Liver (tissue), 9 donors: ENCODE data around the gene STX16. TPM values are rescaled to one million over a fixed set of nuclear protein-coding genes. Genes with fewer than 3 reads are reported as not detected.

Experiments used
- DNase-seq: peaks from one replicate; pipeline ENCODE4 v3.0.0-alpha.2; 2017; ENCODE audit warnings: low spot score
- H3K27ac ChIP-seq, 2 donors: one replicate each; pipeline ENCODE4 v1.7.0; 2013; ENCODE audit warnings: inconsistent platforms in 2 of 2, low read length in 2 of 2, control low read depth in 1 of 2, low read depth in 1 of 2, mild to moderate bottlenecking in 1 of 2
- H3K27me3 ChIP-seq, 4 donors: one replicate each; pipeline versions ENCODE4 v1.6.1 to v1.7.0; 2013; ENCODE audit warnings: low read length in 3 of 4, inconsistent platforms in 1 of 4, mild to moderate bottlenecking in 1 of 4, moderate library complexity in 1 of 4; ENCODE audit not compliant: control insufficient read depth in 4 of 4, insufficient read depth in 4 of 4
- H3K36me3 ChIP-seq, 4 donors: one replicate each; pipeline versions ENCODE4 v1.6.1 to v1.7.0; 2013; ENCODE audit warnings: low read length in 3 of 4, mild to moderate bottlenecking in 3 of 4, low read depth in 1 of 4, moderate library complexity in 1 of 4; ENCODE audit not compliant: control insufficient read depth in 4 of 4, insufficient read depth in 3 of 4
- H3K4me1 ChIP-seq, 4 donors: one replicate each; pipeline versions ENCODE4 v1.6.1 to v1.7.0; 2013; ENCODE audit warnings: low read length in 3 of 4, mild to moderate bottlenecking in 3 of 4, moderate library complexity in 1 of 4; ENCODE audit not compliant: control insufficient read depth in 4 of 4, insufficient read depth in 4 of 4
- H3K4me3 ChIP-seq, 3 donors: one replicate each; pipeline versions ENCODE4 v1.6.1 to v1.7.0; 2013; ENCODE audit warnings: low read length in 3 of 3, control low read depth in 1 of 3, low read depth in 1 of 3, mild to moderate bottlenecking in 1 of 3
- H3K9ac ChIP-seq, 2 donors: one replicate each; pipeline ENCODE4 v1.7.0; 2013; ENCODE audit warnings: low read length in 2 of 2, mild to moderate bottlenecking in 2 of 2, moderate library complexity in 2 of 2, control low read depth in 1 of 2, low read depth in 1 of 2
- H3K9me3 ChIP-seq, 4 donors: one replicate each; pipeline versions ENCODE4 v1.6.1 to v1.7.0; 2013; ENCODE audit warnings: low read length in 3 of 4; ENCODE audit not compliant: control insufficient read depth in 4 of 4
- FOXA1 ChIP-seq: IDR thresholded peaks from 2 replicates; pipeline ENCODE4 v1.6.1; 2016; ENCODE audit warnings: antibody characterized with exemption
- FOXA2 ChIP-seq: IDR thresholded peaks from 2 replicates; pipeline ENCODE4 v1.6.1; 2016; ENCODE audit warnings: antibody characterized with exemption
- GABPA ChIP-seq, 2 donors: IDR thresholded peaks in 1 of 2; conservative IDR thresholded peaks in 1 of 2; 2 replicates each; pipeline ENCODE4 v1.6.1; 2016; ENCODE audit warnings: antibody characterized with exemption in 2 of 2, mild to moderate bottlenecking in 1 of 2, moderate library complexity in 1 of 2
- HNF4A ChIP-seq, 2 donors: conservative IDR thresholded peaks; 2 replicates each; pipeline ENCODE4 v1.6.1; 2016; ENCODE audit warnings: antibody characterized with exemption in 2 of 2, mild to moderate bottlenecking in 2 of 2
- HNF4G ChIP-seq: IDR thresholded peaks from 2 replicates; pipeline ENCODE4 v1.6.1; 2016; ENCODE audit warnings: antibody characterized with exemption
- JUND ChIP-seq, 2 donors: IDR thresholded peaks; 2 replicates each; pipeline ENCODE4 v1.6.1; 2016; ENCODE audit warnings: antibody characterized with exemption in 2 of 2
- NR2F2 ChIP-seq: IDR thresholded peaks from 2 replicates; pipeline ENCODE4 v1.6.1; 2016; ENCODE audit warnings: antibody characterized with exemption
- RAD21 ChIP-seq, 2 donors: IDR thresholded peaks; 2 replicates each; pipeline ENCODE4 v1.6.1; 2016; ENCODE audit warnings: antibody characterized with exemption in 2 of 2, mild to moderate bottlenecking in 2 of 2
- RXRA ChIP-seq, 2 donors: IDR thresholded peaks; 2 replicates each; pipeline ENCODE4 v1.6.1; 2017 to 2018; ENCODE audit warnings: antibody characterized with exemption in 2 of 2, mild to moderate bottlenecking in 1 of 2
- TAF1 ChIP-seq: conservative IDR thresholded peaks from 2 replicates; pipeline ENCODE4 v1.6.1; 2016; ENCODE audit warnings: antibody characterized with exemption, mild to moderate bottlenecking
- YY1 ChIP-seq: IDR thresholded peaks from 2 replicates; pipeline ENCODE4 v1.6.1; 2016; ENCODE audit warnings: antibody characterized with exemption, mild to moderate bottlenecking
- whole genome bisulfite sequencing: extraction: QIAGEN DNeasy Blood & Tissue Kit; methylation state at CpG from one replicate; pipeline ENCODE4 v1.1.7; 2013; 5-methylcytosine and 5-hydroxymethylcytosine counted together
- polyA plus RNA-seq, 2 donors: library from polyadenylated mRNA; stranded (reverse) in 1 of 2; unstranded in 1 of 2; fragments of 200-250 nt in 1 of 2; fragments of >200 nt in 1 of 2; fragmentation: Nextera tagmentation in 1 of 2; extraction: Ambion mirVana in 1 of 2; gene quantifications; one replicate each; pipeline versions ENCODE4 v1.2.1 to v1.2.3, GENCODE V29; 2013 to 2015
- total RNA-seq, 2 donors: library from RNA; depleted of rRNA; stranded (reverse); fragments of >200 nt; gene quantifications; one replicate each; pipeline ENCODE4 v1.2.3, GENCODE V29; 2014
- TF ChIP-seq, protein P1 (sequence below): IDR thresholded peaks from 2 replicates; pipeline ENCODE4 v1.6.1; 2016; ENCODE audit warnings: antibody characterized with exemption, mild to moderate bottlenecking
- TF ChIP-seq, protein P2 (sequence below): IDR thresholded peaks from 2 replicates; pipeline ENCODE4 v1.6.1; 2016; ENCODE audit warnings: antibody characterized with exemption
- TF ChIP-seq, protein P3 (sequence below): IDR thresholded peaks from 2 replicates; pipeline ENCODE4 v1.6.1; 2016; ENCODE audit warnings: antibody characterized with exemption
- TF ChIP-seq, protein P4 (sequence below): fragments of 150-350 bp; IDR thresholded peaks from 2 replicates; pipeline ENCODE4 v1.5.1; 2017; ENCODE audit warnings: improper control_type of control experiment, low read depth, low read length; ENCODE audit not compliant: missing input control
- TF ChIP-seq, protein P5 (sequence below): IDR thresholded peaks from 2 replicates; pipeline ENCODE4 v1.6.1; 2016; ENCODE audit warnings: antibody characterized with exemption
- donor health status: healthy.
- donor health status: healthy.
- donor health status: healthy.
- donor health status: healthy.
- donor health status: healthy.

The STX16 gene
- total and polyA plus RNA-seq, 4 donors = 8.5 to 32.5 (median 16.6) TPM

DNA sequence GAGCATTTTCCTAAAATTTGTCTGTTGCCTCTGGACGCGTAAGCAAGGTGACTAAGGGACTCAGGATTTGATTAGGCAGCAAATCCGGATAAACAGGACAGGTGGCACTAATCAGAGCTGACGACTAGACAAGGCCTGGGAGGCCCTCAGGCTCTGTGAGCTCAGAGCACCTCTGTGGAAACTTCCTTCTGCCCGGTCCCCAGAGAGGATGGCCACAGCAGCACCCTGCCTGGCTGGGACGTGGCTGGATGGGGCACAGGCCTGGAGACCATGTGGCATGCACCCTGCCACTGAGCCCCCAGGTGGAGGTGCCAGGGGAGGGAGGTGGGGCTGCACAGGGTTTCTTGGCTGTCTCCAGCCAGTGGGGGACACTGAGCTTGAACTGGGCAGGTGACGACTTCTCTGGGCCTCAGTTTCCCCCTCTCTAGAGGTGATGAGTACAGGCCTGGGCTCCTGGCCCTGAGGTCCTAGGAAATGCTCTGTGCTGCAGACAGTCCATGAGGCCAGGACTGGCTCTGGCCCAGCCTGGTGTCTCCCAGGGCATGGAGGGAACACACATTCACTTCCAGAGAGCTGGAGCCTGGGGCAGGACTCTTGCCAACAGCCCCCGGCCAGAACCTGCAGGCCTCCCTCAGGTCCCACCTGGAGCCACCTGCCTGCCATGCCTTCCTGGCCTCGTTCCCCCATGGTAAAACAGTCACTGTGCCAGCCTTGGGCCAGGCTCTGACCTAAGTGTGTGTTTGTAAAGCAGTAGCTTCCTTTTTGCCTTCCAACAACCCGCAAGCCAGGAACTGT is 39.6 kb upstream of the STX16 start (continued):
- TF ChIP-seq, protein P1, sequence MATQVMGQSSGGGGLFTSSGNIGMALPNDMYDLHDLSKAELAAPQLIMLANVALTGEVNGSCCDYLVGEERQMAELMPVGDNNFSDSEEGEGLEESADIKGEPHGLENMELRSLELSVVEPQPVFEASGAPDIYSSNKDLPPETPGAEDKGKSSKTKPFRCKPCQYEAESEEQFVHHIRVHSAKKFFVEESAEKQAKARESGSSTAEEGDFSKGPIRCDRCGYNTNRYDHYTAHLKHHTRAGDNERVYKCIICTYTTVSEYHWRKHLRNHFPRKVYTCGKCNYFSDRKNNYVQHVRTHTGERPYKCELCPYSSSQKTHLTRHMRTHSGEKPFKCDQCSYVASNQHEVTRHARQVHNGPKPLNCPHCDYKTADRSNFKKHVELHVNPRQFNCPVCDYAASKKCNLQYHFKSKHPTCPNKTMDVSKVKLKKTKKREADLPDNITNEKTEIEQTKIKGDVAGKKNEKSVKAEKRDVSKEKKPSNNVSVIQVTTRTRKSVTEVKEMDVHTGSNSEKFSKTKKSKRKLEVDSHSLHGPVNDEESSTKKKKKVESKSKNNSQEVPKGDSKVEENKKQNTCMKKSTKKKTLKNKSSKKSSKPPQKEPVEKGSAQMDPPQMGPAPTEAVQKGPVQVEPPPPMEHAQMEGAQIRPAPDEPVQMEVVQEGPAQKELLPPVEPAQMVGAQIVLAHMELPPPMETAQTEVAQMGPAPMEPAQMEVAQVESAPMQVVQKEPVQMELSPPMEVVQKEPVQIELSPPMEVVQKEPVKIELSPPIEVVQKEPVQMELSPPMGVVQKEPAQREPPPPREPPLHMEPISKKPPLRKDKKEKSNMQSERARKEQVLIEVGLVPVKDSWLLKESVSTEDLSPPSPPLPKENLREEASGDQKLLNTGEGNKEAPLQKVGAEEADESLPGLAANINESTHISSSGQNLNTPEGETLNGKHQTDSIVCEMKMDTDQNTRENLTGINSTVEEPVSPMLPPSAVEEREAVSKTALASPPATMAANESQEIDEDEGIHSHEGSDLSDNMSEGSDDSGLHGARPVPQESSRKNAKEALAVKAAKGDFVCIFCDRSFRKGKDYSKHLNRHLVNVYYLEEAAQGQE = no peak
- TF ChIP-seq YY1 (no peak), FOXA1 (no peak), JUND (IDR thresholded peaks at IDR 0.05) (no peak)

DNA sequence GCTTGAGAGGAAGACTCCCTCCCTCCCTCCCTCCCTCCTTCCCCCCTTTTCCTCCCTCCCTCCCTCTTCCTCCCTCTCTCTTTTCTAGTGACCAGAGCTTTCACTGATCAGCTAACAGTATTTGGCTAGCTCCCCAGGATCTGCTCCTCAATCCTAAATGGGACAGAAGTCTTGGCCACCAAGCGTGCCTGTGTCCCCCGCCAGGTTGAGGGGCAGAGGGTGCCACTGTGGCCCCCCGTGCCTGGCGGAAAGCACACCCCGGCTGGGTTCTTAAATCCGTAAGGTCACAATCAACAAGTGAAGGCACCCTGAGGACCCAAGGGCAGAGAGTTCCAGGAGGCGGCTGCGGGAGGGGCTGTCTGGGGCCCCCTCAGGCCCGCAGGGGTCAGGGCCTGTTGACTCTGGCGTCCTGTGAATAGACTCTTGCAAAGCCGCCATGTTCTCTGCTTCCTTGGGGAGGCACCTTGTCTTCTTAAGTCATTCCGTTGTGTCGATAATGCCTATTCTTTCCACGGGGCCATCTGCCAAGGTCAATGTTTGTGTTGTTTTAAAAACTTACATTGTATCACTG is 38.9 kb upstream of the STX16 start:
- 73% methylated on average over 14 of the region's 14 CpGs for WGBS
- no peaks in the 10 kb centered on the region for H3K36me3 ChIP-seq
- H3K9ac ChIP-seq = no peak overlapping the region
- H3K9me3 ChIP-seq = peaks cover 0 to 2% (median under 1%) of the 10 kb centered on the region in 4 donors
- no peak overlapping the region for H3K4me3 ChIP-seq
- DNase-seq = no peak
- H3K4me1 ChIP-seq = peaks cover 0 to 2% (median 0%) of the 10 kb centered on the region in 4 donors
- H3K27ac ChIP-seq = no peak overlapping the region
- TF ChIP-seq, protein P2, sequence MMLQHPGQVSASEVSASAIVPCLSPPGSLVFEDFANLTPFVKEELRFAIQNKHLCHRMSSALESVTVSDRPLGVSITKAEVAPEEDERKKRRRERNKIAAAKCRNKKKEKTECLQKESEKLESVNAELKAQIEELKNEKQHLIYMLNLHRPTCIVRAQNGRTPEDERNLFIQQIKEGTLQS = no peak
- no peak for TF ChIP-seq TAF1
- TF ChIP-seq, protein P3, sequence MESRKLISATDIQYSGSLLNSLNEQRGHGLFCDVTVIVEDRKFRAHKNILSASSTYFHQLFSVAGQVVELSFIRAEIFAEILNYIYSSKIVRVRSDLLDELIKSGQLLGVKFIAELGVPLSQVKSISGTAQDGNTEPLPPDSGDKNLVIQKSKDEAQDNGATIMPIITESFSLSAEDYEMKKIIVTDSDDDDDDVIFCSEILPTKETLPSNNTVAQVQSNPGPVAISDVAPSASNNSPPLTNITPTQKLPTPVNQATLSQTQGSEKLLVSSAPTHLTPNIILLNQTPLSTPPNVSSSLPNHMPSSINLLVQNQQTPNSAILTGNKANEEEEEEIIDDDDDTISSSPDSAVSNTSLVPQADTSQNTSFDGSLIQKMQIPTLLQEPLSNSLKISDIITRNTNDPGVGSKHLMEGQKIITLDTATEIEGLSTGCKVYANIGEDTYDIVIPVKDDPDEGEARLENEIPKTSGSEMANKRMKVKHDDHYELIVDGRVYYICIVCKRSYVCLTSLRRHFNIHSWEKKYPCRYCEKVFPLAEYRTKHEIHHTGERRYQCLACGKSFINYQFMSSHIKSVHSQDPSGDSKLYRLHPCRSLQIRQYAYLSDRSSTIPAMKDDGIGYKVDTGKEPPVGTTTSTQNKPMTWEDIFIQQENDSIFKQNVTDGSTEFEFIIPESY = no peak
- no peak for TF ChIP-seq NR2F2
- no peak for TF ChIP-seq FOXA1
- TF ChIP-seq, protein P1 = no peak
- TF ChIP-seq, protein P4, sequence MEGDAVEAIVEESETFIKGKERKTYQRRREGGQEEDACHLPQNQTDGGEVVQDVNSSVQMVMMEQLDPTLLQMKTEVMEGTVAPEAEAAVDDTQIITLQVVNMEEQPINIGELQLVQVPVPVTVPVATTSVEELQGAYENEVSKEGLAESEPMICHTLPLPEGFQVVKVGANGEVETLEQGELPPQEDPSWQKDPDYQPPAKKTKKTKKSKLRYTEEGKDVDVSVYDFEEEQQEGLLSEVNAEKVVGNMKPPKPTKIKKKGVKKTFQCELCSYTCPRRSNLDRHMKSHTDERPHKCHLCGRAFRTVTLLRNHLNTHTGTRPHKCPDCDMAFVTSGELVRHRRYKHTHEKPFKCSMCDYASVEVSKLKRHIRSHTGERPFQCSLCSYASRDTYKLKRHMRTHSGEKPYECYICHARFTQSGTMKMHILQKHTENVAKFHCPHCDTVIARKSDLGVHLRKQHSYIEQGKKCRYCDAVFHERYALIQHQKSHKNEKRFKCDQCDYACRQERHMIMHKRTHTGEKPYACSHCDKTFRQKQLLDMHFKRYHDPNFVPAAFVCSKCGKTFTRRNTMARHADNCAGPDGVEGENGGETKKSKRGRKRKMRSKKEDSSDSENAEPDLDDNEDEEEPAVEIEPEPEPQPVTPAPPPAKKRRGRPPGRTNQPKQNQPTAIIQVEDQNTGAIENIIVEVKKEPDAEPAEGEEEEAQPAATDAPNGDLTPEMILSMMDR = no peak
- TF ChIP-seq HNF4G = no peak
- TF ChIP-seq HNF4A (conservative IDR thresholded peaks at IDR 0.05) = no peak
- no peak for TF ChIP-seq YY1
- TF ChIP-seq, protein P5, sequence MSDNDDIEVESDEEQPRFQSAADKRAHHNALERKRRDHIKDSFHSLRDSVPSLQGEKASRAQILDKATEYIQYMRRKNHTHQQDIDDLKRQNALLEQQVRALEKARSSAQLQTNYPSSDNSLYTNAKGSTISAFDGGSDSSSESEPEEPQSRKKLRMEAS = no peak
- TF ChIP-seq RXRA (IDR thresholded peaks at IDR 0.05) = no peak
- no peak for TF ChIP-seq RAD21 (IDR thresholded peaks at IDR 0.05)
- no peak for TF ChIP-seq JUND (IDR thresholded peaks at IDR 0.05)
- TF ChIP-seq FOXA2 = no peak
- TF ChIP-seq GABPA (IDR thresholded peaks at IDR 0.05 in 1 of 2, conservative IDR thresholded peaks at IDR 0.05 in 1 of 2) = no peak
- no peaks in the 10 kb centered on the region for H3K27me3 ChIP-seq
